GM15510 (cell line): ENCODE data around the gene SLC5A5.

Experiments used
- POLR2A ChIP-seq: IDR thresholded peaks from 3 replicates; pipeline ENCODE4 v1.6.1; 2011; ENCODE audit warnings: borderline replicate concordance; ENCODE audit not compliant: insufficient read length; ENCODE audit errors: extremely low read depth

The SLC5A5 gene

GRCh38 chr19:17871878-17872250, at the start of gene SLC5A5:
TSS of gene SLC5A5 (plus strand) at chr19:17871945. CDS start at chr19:17872320, 375 bp downstream.
- TF ChIP-seq POLR2A, result no peak

- TF ChIP-seq POLR2A, result no peak
These were observed 47.4 kb upstream of the SLC5A5 start for GRCh38 chr19:17824339-17824738.

GRCh38 chr19:17826508-17827056, 45.2 kb upstream of the SLC5A5 start:
- TF ChIP-seq POLR2A, result no peak

- no peak for TF ChIP-seq POLR2A
These were observed 41.7 kb upstream of the SLC5A5 start for GRCh38 chr19:17829855-17830566.

GRCh38 chr19:17830567-17831418, 41.0 kb upstream of the SLC5A5 start:
- TF ChIP-seq POLR2A, result no peak

GRCh38 chr19:17831419-17831888, 40.3 kb upstream of the SLC5A5 start:
- TF ChIP-seq POLR2A, result no peak

GRCh38 chr19:17832443-17833208, 39.1 kb upstream of the SLC5A5 start:
- TF ChIP-seq POLR2A, result no peak

- TF ChIP-seq POLR2A, result no peak
These were observed 37.2 kb upstream of the SLC5A5 start for GRCh38 chr19:17834350-17835181.

- TF ChIP-seq POLR2A, result no peak
These were observed 36.4 kb upstream of the SLC5A5 start for GRCh38 chr19:17835182-17836006.

GRCh38 chr19:17836530-17836929, 35.2 kb upstream of the SLC5A5 start:
- TF ChIP-seq POLR2A, result no peak

GRCh38 chr19:17837972-17838371, 33.8 kb upstream of the SLC5A5 start:
- no peak for TF ChIP-seq POLR2A

GRCh38 chr19:17840019-17840418, 31.7 kb upstream of the SLC5A5 start:
- TF ChIP-seq POLR2A, result no peak

- TF ChIP-seq POLR2A, result no peak
These were observed 30.4 kb upstream of the SLC5A5 start for GRCh38 chr19:17841371-17841809.
